Activated CD8-positive, alpha-beta memory T cell treated with anti-CD3 and anti-CD28 coated beads, Interleukin-2, amount 50 U/mL, for 1 hour (primary cell): ENCODE results near the gene RIC8B.
"Not testable (repeated sequence)": the region's sequence is repeated elsewhere in the genome, so short reads cannot be mapped to it uniquely, and the experiment has no call there.

ENCODE experiments used
- DNase-seq: peaks from one replicate; pipeline ENCODE4 v3.0.0-alpha.2; 2020; ENCODE audit errors: extremely low read depth

The RIC8B gene

GRCh38 chr12:106901276-106901675 lies 126.8 kb downstream of the RIC8B start:
- DNase-seq = no peak

DNA sequence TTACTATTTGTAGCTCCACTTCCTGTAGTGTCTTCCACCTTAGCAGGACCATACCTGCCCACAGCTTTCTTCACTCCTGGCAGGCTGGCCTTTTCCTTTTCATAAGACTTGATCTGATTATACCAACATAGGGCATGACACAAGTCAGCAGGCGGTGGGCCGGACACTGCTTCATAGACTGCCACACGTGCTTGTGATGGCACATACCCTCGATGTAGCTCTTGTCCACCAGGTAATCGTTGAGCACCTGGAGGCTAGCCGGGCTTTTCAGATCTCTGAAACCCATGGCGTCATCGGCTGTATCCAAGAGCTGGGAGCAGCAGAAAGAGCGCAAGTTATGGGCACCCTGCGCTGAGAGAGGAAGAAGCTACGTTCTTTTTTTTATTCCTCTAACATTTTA lies 127.6 kb downstream of the RIC8B start:
- no peak for DNase-seq

DNA sequence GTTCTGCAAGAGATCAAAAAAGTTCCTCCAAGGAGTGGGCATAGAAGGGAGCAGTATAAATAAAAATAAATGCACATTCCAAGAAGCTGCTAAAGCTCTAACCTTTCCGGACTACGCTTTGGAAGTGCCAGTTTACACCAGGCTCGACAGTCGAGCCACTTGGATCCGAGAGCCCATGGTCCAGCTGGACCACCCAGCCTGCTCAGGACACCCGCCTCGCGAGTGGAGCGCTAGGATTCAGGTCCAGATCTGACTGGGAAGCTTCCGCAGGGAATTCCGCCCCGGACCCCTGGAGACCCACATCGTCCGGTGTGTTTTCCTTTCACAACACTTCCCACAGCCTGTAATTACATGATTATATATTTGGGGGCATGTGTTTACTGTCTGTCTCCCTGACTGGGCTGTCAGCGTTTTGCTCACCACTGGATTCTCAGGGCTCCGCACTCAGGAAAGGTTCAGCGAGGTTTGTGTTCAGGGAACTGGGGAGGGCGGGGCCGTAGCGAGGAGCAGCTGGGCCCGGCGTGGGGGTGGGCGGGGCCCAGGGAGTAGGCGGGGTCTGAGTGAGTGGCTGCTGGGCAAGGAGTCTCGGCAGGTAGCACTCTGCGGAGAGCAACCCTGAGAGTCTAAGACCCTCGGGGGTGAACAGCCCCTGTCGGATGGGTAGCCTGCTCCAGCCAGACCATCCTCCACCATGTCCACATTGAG lies 128.9 kb downstream of the RIC8B start:
- DNase-seq = peak; percentile 24

DNA sequence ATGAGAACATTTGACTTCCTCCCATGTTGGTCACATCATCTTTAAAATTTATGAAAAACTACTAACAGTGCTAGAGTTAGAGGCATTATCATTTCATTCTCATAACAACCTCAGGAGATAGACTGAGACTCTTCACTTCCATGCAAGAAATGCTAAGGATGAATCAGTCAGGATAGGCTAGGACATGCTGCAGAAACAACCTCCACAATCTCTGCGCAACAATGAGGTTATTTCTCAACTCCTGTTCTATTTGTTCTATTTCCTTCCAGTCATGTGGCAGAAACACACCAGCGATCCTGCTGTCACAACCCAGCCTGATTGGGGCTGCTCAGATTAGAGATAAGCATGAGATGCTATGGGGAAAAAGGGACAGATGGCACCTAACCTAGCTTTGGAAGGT lies 132.2 kb downstream of the RIC8B start:
- DNase-seq = no peak

DNA sequence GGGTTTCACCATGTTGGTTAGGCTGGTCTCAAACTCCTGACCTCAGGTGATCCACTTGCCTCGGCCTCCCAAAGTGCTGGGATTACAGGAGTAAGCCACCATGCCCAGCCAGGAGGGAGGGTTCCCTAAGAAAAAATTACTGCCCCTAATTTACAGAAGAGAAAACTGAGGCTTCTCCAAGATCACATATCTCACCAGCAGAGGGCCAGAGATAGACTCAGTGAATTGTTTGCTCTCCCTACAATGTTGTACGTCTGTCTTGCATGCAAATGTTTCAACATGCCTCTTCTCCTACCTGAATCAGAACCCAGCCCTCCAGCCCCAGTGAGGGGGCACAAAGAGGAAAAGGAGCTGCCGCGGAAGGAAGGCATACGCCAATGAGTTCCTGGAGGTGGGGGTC lies 132.9 kb downstream of the RIC8B start:
- DNase-seq = no peak

- DNase-seq = no peak
Measured at GRCh38 chr12:106907846-106908245, 133.4 kb downstream of the RIC8B start.

GRCh38 chr12:106908561-106908960 lies 134.1 kb downstream of the RIC8B start:
- no peak for DNase-seq

- DNase-seq = no peak
Measured at GRCh38 chr12:106910202-106910601, 135.7 kb downstream of the RIC8B start.

DNA sequence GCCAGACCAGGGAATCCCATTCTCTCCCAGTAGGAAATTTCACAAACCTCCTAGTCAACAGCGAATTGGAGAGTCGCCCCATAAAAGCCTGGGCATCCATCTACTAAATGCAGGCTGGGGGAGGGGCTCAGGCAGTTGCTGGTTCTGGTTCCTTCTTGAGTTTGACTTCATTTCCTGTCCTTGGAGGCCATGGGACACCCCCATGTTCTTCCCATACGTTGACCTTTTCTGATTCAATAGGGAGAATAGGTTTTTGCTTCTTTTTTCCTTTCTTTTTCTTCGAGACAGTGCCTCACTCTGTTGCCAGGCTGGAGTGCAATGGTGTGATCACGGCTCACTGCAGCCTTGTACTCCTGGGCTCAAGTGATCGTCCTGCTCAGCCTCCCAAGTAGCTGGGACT lies 137.1 kb downstream of the RIC8B start:
- no peak for DNase-seq

DNA sequence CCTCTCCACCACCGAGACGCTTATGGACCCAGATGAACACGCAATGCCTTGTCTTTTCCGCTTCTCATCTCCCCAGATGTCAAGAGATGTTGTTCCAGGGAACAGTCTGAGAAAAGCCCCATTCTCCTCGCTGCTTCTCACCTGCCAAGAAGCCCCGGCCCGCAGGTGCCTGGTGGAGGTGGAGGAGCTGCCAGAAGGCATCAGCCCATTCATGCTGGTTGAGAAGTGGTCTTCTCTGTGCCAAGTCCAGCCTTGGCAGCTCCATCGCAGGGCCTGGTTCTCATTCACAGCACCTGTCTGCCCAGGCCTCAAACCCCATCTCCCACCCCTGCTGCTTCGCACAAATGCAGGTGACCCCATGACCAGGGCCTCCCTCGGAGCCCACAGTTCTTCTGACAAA lies 139.0 kb downstream of the RIC8B start:
- no peak for DNase-seq

DNA sequence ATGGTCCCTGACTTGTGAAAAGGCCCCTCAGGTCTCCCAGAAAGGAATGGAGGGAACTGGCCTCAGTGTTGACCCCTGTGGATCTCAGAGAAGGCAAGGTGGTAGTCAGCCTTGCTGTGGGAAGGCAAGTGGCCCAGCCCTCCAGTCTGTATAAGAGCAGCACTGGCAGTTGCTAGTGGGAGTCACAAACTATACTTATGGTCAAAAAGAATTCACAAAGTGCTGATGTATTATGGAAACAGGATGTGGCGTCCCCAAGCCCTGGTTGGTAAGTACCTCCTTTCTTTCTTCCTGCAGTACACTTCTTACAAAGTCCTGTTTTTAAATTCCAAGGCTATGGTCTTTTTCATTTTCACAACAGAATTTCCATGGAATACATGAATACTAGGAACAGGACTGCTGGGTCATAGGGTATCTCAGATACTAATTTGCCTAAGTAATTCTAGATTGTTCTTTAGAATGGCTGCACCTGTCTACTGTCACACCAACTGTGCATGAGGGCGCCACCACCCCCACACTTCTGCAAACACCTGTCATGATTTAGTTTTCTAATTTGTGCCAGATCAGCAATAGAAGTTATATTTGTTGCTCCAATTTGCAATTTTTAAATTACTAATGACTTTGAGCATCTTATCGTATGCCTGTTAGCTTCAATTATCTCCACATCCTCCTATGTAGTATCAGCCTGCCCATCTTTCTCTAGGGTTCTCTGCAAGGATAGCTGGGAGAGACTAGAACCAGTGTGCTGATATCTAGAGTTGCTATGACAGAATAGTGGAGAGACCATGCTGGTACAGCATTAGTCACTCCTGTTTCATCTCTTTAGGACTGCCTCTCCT lies 140.5 kb downstream of the RIC8B start:
- no peak for DNase-seq

GRCh38 chr12:106915635-106916026 lies 141.1 kb downstream of the RIC8B start:
- no peak for DNase-seq

DNA sequence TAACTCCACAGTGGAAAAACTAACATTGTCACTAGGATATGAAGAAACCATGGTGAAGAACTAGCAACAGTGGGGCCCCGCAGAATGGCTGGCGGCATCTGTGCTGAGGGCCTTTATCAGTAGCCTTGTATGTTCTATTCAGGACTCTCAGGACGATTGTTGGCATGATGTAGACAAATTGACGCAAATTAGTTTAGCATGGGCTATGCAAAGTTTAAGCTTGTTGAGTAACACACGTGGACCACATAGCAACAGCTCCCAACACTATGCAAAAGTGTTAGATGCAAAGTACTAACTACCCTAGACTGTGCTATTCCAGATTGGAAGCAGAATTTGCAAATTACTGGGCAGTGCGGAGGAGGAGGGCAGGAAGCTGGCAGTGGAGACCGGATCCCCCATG lies 143.0 kb downstream of the RIC8B start:
- DNase-seq = no peak

- no peak for DNase-seq
Measured at GRCh38 chr12:106918746-106919145, 144.3 kb downstream of the RIC8B start.

GRCh38 chr12:106919910-106920544 lies 145.5 kb downstream of the RIC8B start:
- DNase-seq = no peak

DNA sequence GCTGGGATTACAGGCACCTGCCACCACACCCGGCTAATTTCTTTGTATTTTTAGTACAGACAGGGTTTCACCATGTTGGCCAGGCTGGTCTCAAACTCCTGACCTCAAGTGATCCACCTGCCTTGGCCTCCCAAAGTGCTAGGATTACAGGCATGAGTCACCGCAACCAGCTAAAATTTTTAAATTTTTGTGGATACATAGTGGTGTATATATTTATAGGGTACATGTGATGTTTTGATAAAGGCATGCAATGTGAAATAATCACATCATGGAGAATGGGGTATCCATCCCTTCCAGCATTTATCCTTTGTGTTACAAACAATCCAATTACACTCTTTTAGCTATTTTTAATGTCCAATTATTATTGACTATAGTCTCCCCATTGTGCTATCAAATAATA lies 147.5 kb downstream of the RIC8B start:
- not testable (repeated sequence) for DNase-seq

DNA sequence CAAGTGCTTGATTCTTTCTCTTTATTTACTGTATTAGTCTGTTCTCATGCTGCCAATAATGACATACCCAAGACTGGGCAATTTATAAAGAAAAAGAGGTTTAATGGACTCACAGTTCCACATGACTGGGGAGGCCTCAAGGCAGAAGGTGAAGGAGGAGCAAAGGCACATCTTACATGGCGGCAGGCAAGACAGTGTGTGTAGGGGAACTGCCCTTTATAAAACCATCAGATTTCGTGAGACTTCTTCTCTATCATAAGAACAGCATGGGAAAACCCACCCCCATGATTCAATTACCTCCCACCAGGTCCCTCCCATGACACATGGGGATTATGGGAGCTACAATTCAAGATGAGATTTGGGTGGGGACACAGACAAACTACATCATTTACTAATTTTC lies 149.1 kb downstream of the RIC8B start:
- not testable (repeated sequence) for DNase-seq

GRCh38 chr12:106924268-106924861 lies 149.9 kb downstream of the RIC8B start:
- no peak for DNase-seq

DNA sequence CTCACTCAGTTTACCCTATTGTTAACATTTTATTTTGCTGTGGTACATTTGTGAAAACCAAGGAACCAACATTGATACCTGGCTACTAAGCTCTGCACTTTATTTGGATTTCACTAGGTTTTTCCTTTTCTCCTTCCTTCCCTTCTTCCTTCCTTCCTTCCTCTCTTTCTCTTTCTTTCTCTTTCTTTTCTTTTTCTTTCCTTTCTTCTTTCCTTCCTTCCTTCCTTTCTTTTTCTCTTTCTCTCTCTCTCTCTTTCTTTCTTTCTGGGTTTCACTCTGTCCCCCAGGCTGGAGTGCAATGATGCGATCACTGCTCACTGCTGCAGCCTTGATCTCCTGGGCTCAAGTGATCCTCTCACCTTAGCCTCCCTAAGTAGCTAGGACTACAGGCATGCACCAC lies 152.2 kb downstream of the RIC8B start:
- DNase-seq = no peak

DNA sequence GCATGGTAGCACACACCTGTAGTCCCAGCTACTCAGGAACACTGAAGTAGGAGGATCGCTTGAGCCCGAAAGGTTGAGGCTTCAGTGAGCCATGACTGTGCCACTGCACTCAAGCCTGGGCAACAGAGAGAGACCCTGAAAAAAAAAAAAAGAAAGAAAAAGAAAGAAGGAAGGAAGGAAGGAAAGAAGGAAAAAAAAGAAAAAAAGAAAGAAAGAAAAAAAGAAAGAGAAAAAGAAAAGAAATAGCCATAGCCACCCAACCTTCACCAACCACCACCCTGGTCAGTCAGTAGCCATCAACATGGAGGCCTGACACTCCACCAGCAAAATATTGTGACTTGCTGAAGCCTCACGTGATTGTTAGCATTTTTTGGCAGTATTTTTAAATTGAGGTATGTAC lies 159.8 kb downstream of the RIC8B start:
- DNase-seq = no peak
